ENCODE results near the gene STN1. TPM values are rescaled to one million over a fixed set of nuclear protein-coding genes. Genes with fewer than 3 reads are reported as not detected.

STN1 gene
- total and polyA plus RNA-seq, 5 experiments from 2014 or later, result 41.8 to 103 (median 89.3) TPM

GRCh38 chr10:103926722-103927319 lies 8.8 kb upstream of the STN1 start:
- DNase-seq, result no peak
- Mint-ChIP-seq H3K36me3 (no peaks in the 10 kb centered on the region), H3K27me3 (no peaks in the 10 kb centered on the region), H3K27ac (peak overlapping the region in 1 of 10 donors; percentile 74), H3K9me3 (no peaks in the 10 kb centered on the region), H3K4me1 (peaks cover 2 to 6% (median 4%) of the 10 kb centered on the region in 4 donors), H3K4me3 (no peak overlapping the region)
- ATAC-seq, result no peak
- POLR2A ChIA-PET, result interaction anchor here (0.9 kb wide), 1 partner anchor 16 kb away, joined by 3 read pairs; no protein-coding TSS in a partner anchor

- Mint-ChIP-seq H3K27me3 (no peaks in the 10 kb centered on the region), H3K9me3 (no peaks in the 10 kb centered on the region), H3K36me3 (no peaks in the 10 kb centered on the region), H3K4me3 (no peak overlapping the region), H3K27ac (no peak overlapping the region), H3K4me1 (peaks cover under 1 to 4% (median 3%) of the 10 kb centered on the region in 4 donors)
- no peak for ATAC-seq
- POLR2A ChIA-PET, result interaction anchor here (1.4 kb wide), 1 partner anchor 9 kb away, joined by 3 read pairs; no protein-coding TSS in a partner anchor
- DNase-seq, result no peak
These were observed 7.6 kb upstream of the STN1 start for GRCh38 chr10:103925591-103925990.

- no peak overlapping the region for H3K27ac Mint-ChIP-seq
- H3K36me3 Mint-ChIP-seq, result no peaks in the 10 kb centered on the region
- no peaks in the 10 kb centered on the region for H3K27me3 Mint-ChIP-seq
- DNase-seq, result no peak
- H3K4me3 Mint-ChIP-seq, result no peak overlapping the region
- peaks cover 5 to 11% (median 8%) of the 10 kb centered on the region in 4 donors for H3K4me1 Mint-ChIP-seq
- no peaks in the 10 kb centered on the region for H3K9me3 Mint-ChIP-seq
- POLR2A ChIA-PET, result no interaction called here
- no peak for ATAC-seq
These were observed 5.5 kb upstream of the STN1 start for GRCh38 chr10:103923502-103923901.

GRCh38 chr10:103922659-103923058 lies 4.7 kb upstream of the STN1 start:
- Mint-ChIP-seq H3K36me3 (no peaks in the 10 kb centered on the region), H3K4me3 (no peak overlapping the region), H3K9me3 (no peaks in the 10 kb centered on the region), H3K27ac (no peak overlapping the region), H3K27me3 (no peaks in the 10 kb centered on the region), H3K4me1 (peaks cover 6 to 15% (median 10%) of the 10 kb centered on the region in 4 donors)
- DNase-seq, result no peak
- no peak for ATAC-seq
- POLR2A ChIA-PET, result interaction anchor here (1.1 kb wide), 1 partner anchor 18 kb away, joined by 4 read pairs; no protein-coding TSS in a partner anchor

GRCh38 chr10:103921750-103922195 lies 3.8 kb upstream of the STN1 start:
- Mint-ChIP-seq H3K27ac (no peak overlapping the region), H3K4me1 (peaks cover 6 to 22% (median 10%) of the 10 kb centered on the region in 4 donors), H3K27me3 (no peaks in the 10 kb centered on the region), H3K9me3 (no peaks in the 10 kb centered on the region), H3K4me3 (no peak overlapping the region), H3K36me3 (no peaks in the 10 kb centered on the region)
- ATAC-seq (no peak), DNase-seq (peak in 4 of 10 donors; percentile 20 to 66 (median 30))
- POLR2A ChIA-PET, result interaction anchor here (1.1 to 1.6 kb wide), 3 partner anchors 9 to 37 kb away, joined by 4 to 5 read pairs (median 4); no protein-coding TSS in a partner anchor

- Mint-ChIP-seq H3K9me3 (no peaks in the 10 kb centered on the region), H3K4me3 (no peak overlapping the region), H3K27me3 (no peaks in the 10 kb centered on the region), H3K27ac (no peak overlapping the region), H3K4me1 (peaks cover 6 to 27% (median 10%) of the 10 kb centered on the region in 4 donors), H3K36me3 (no peaks in the 10 kb centered on the region)
- ATAC-seq (no peak), DNase-seq (no peak)
- POLR2A ChIA-PET, result interaction anchor here (1.3 to 1.6 kb wide), 2 partner anchors 9 to 37 kb away, joined by 4 to 5 read pairs; no protein-coding TSS in a partner anchor
These were observed 3.3 kb upstream of the STN1 start for GRCh38 chr10:103921248-103921647.

- ATAC-seq, result no peak
- H3K27ac Mint-ChIP-seq, result peak overlapping the region in 4 of 10 donors; percentile 54 to 99 (median 76)
- peaks cover 8 to 43% (median 26%) of the 10 kb centered on the region in 4 donors for H3K4me1 Mint-ChIP-seq
- H3K9me3 Mint-ChIP-seq, result peaks cover 0 to 9% (median 4%) of the 10 kb centered on the region in 9 donors
- no peaks in the 10 kb centered on the region for H3K27me3 Mint-ChIP-seq
- H3K36me3 Mint-ChIP-seq, result peaks cover 3 to 12% (median 9%) of the 10 kb centered on the region in 3 donors
- POLR2A ChIA-PET, result interaction anchor here (0.6 to 3.9 kb wide), 6 partner anchors 11 to 201 kb away, joined by 3 to 21 read pairs (median 5); partner anchors contain the start of gene SLK
- DNase-seq, result no peak
- no peak overlapping the region for H3K4me3 Mint-ChIP-seq
These were observed 1.7 kb upstream of the STN1 start for GRCh38 chr10:103919648-103920025.

- peak in 1 of 2 donors; percentile 42 for ATAC-seq
- Mint-ChIP-seq H3K4me3 (peak overlapping the region; percentile 89 to 99 (median 97)), H3K27me3 (no peaks in the 10 kb centered on the region), H3K27ac (peak overlapping the region; percentile 93 to 99 (median 97)), H3K36me3 (peaks cover 3 to 16% (median 12%) of the 10 kb centered on the region in 3 donors), H3K4me1 (peaks cover 20 to 62% (median 41%) of the 10 kb centered on the region in 4 donors), H3K9me3 (peaks cover 0 to 11% (median 4%) of the 10 kb centered on the region in 9 donors)
- POLR2A ChIA-PET, result interaction anchor here (0.6 to 3.9 kb wide), 10 partner anchors 9 to 421 kb away, joined by 3 to 21 read pairs (median 4); partner anchors contain the start of genes ITPRIP, SFR1 and SLK
- peak in 2 of 10 donors; percentile 13 to 62 for DNase-seq
These were observed 507 bp downstream of the STN1 start for GRCh38 chr10:103917302-103918052.

- H3K27ac Mint-ChIP-seq, result peak overlapping the region; percentile 93 to 99 (median 97)
- H3K4me1 Mint-ChIP-seq, result peaks cover 22 to 68% (median 47%) of the 10 kb centered on the region in 4 donors
- ATAC-seq (no peak), DNase-seq (no peak)
- POLR2A ChIA-PET, result interaction anchor here (0.9 to 3.9 kb wide), 10 partner anchors 8 to 422 kb away, joined by 3 to 21 read pairs (median 4); partner anchors contain the start of genes ITPRIP, SFR1 and SLK
- peak overlapping the region; percentile 89 to 99 (median 97) for H3K4me3 Mint-ChIP-seq
- peaks cover 0 to 11% (median 4%) of the 10 kb centered on the region in 9 donors for H3K9me3 Mint-ChIP-seq
- no peaks in the 10 kb centered on the region for H3K27me3 Mint-ChIP-seq
- H3K36me3 Mint-ChIP-seq, result peaks cover 3 to 16% (median 12%) of the 10 kb centered on the region in 3 donors
These were observed 1.1 kb downstream of the STN1 start for GRCh38 chr10:103916876-103917275.

- Mint-ChIP-seq H3K27me3 (no peaks in the 10 kb centered on the region), H3K9me3 (peaks cover 0 to 11% (median 4%) of the 10 kb centered on the region in 9 donors), H3K36me3 (peaks cover 3 to 16% (median 12%) of the 10 kb centered on the region in 3 donors), H3K27ac (peak overlapping the region; percentile 80 to 99 (median 96)), H3K4me3 (peak overlapping the region; percentile 90 to 99 (median 97)), H3K4me1 (peaks cover 28 to 74% (median 53%) of the 10 kb centered on the region in 4 donors)
- POLR2A ChIA-PET, result interaction anchor here (0.6 to 3.9 kb wide), 11 partner anchors 8 to 1299 kb away, joined by 3 to 21 read pairs (median 4); partner anchors contain the start of genes SFR1 and SLK
- DNase-seq (no peak), ATAC-seq (no peak)
These were observed 1.7 kb downstream of the STN1 start for GRCh38 chr10:103916254-103916653.

GRCh38 chr10:103915796-103916195 lies 2.2 kb downstream of the STN1 start:
- Mint-ChIP-seq H3K9me3 (peaks cover 0 to 11% (median 4%) of the 10 kb centered on the region in 9 donors), H3K27me3 (no peaks in the 10 kb centered on the region), H3K27ac (peak overlapping the region; percentile 80 to 99 (median 96)), H3K4me3 (peak overlapping the region; percentile 90 to 99 (median 97)), H3K4me1 (peaks cover 30 to 79% (median 57%) of the 10 kb centered on the region in 4 donors), H3K36me3 (peaks cover 3 to 16% (median 12%) of the 10 kb centered on the region in 3 donors)
- ATAC-seq, result no peak
- POLR2A ChIA-PET, result interaction anchor here (0.7 to 2.8 kb wide), 6 partner anchors 7 to 1299 kb away, joined by 3 to 21 read pairs (median 4); partner anchors contain the start of gene SFR1
- DNase-seq, result peak in 1 of 10 donors; percentile 12

GRCh38 chr10:103912759-103913158 lies 5.2 kb downstream of the STN1 start:
- Mint-ChIP-seq H3K27me3 (no peaks in the 10 kb centered on the region), H3K4me1 (peaks cover 41 to 91% (median 75%) of the 10 kb centered on the region in 4 donors), H3K27ac (peak overlapping the region; percentile 92 to 99 (median 98)), H3K9me3 (peaks cover 0 to 11% (median 4%) of the 10 kb centered on the region in 9 donors), H3K4me3 (peak overlapping the region; percentile 69 to 82 (median 76)), H3K36me3 (peaks cover 12 to 16% (median 12%) of the 10 kb centered on the region in 3 donors)
- POLR2A ChIA-PET, result interaction anchor here (1.0 kb wide), 1 partner anchor 8 kb away, joined by 5 read pairs; no protein-coding TSS in a partner anchor
- ATAC-seq, result no peak
- DNase-seq, result no peak

All from naive thymus-derived CD8-positive, alpha-beta T cell (primary cell).